H1 (cell line): Measurements from ENCODE around the gene REM2. TPM values are rescaled to one million over a fixed set of nuclear protein-coding genes. Genes with fewer than 3 reads are reported as not detected.
"Not testable (repeated sequence)": the region's sequence is repeated elsewhere in the genome, so short reads cannot be mapped to it uniquely, and the experiment has no call there.

ENCODE experiments used
- CTCF ChIA-PET: fragments of 300-600 bp; sonication (Branson Sonifier 250); formaldehyde crosslinking; loops from one replicate; lab custom pipeline; 2021; ENCODE audit not compliant: partially characterized antibody; lab: Charles Lee
- POLR2A ChIA-PET: fragments of 300-600 bp; sonication (Branson Sonifier 250); formaldehyde crosslinking; loops from one replicate; lab custom pipeline; 2021; ENCODE audit warnings: inconsistent platforms; ENCODE audit not compliant: partially characterized antibody; lab: Charles Lee
- DNase-seq, 2 experiments: peaks; one replicate each; pipeline versions ENCODE4 v3.0.0 to v3.0.0-alpha.2; 2010 to 2022; ENCODE audit warnings: low spot score in 2 of 2, low read depth in 1 of 2, mixed read lengths in 1 of 2
- FAIRE-seq: peaks from 2 replicates; lab custom pipeline; 2011; peaks lifted over from hg19 to GRCh38; lab: Jason Lieb, UNC
- H2AFZ ChIP-seq: 2 replicates; pipeline ENCODE4 v1.8.1; 2012; ENCODE audit warnings: low read length, inconsistent platforms
- H2AK5ac ChIP-seq: 2 replicates; pipeline ENCODE4 v1.6.1; 2013; ENCODE audit warnings: low read depth, low read length
- H2BK120ac ChIP-seq: replicated peaks from 2 replicates; pipeline ENCODE3; 2013; ENCODE audit warnings: low read depth, low read length, inconsistent platforms
- H2BK12ac ChIP-seq: 2 replicates; pipeline ENCODE4 v1.6.1; 2013; ENCODE audit warnings: low read depth, low read length
- H2BK15ac ChIP-seq: 2 replicates; pipeline ENCODE4 v1.6.1; 2013; ENCODE audit warnings: low read length
- H2BK20ac ChIP-seq: 2 replicates; pipeline ENCODE4 v1.6.1; 2013; ENCODE audit warnings: low read length
- H2BK5ac ChIP-seq: 2 replicates; pipeline ENCODE4 v1.6.1; 2013; ENCODE audit warnings: low read depth, low read length
- H3K14ac ChIP-seq: 2 replicates; pipeline ENCODE4 v1.6.1; 2013; ENCODE audit warnings: inconsistent platforms; ENCODE audit not compliant: insufficient read length
- H3K18ac ChIP-seq: 2 replicates; pipeline ENCODE4 v1.6.1; 2013; ENCODE audit warnings: low read length; ENCODE audit errors: extremely low read depth
- H3K23ac ChIP-seq: 2 replicates; pipeline ENCODE4 v1.6.1; 2013; ENCODE audit warnings: inconsistent platforms; ENCODE audit not compliant: insufficient read length
- H3K23me2 ChIP-seq: 2 replicates; pipeline ENCODE4 v1.6.1; 2013; ENCODE audit warnings: low read depth, low read length
- H3K27ac ChIP-seq: 2 replicates; pipeline ENCODE4 v1.6.1; 2011; ENCODE audit warnings: low read depth, low read length, inconsistent platforms
- H3K27me3 ChIP-seq, 4 experiments: replicated peaks in 1 of 4; 1 replicate in 1 of 4; 2 replicates in 3 of 4; pipeline versions ENCODE4 v1.6.1 to v1.8.1; 2011 to 2013; ENCODE audit warnings: low read length in 3 of 4, mild to moderate bottlenecking in 3 of 4, inconsistent platforms in 2 of 4, mixed read lengths in 2 of 4, moderate library complexity in 1 of 4; ENCODE audit not compliant: control insufficient read depth in 3 of 4, insufficient read depth in 3 of 4; ENCODE audit errors: extremely low read depth in 1 of 4
- H3K36me3 ChIP-seq, 4 experiments: 2 replicates each; pipeline versions ENCODE4 v1.6.1 to v1.8.1; 2011 to 2013; ENCODE audit warnings: mild to moderate bottlenecking in 4 of 4, low read length in 3 of 4, moderate library complexity in 2 of 4, control low read depth in 1 of 4, inconsistent platforms in 1 of 4; ENCODE audit not compliant: insufficient read depth in 4 of 4, control insufficient read depth in 2 of 4
- H3K4ac ChIP-seq: replicated peaks from 2 replicates; pipeline ENCODE3; 2013; ENCODE audit warnings: low read length, low read depth, mixed read lengths, inconsistent platforms; ENCODE audit not compliant: insufficient read length
- H3K4me1 ChIP-seq, 4 experiments: replicated peaks in 1 of 4; 1 replicate in 1 of 4; 2 replicates in 3 of 4; pipeline versions ENCODE4 v1.6.1 to v1.8.1; 2011 to 2013; ENCODE audit warnings: low read length in 3 of 4, inconsistent platforms in 2 of 4, mixed read lengths in 1 of 4; ENCODE audit not compliant: insufficient read depth in 4 of 4, control insufficient read depth in 3 of 4
- H3K4me2 ChIP-seq, 2 experiments: 2 replicates each; pipeline versions ENCODE4 v1.6.1 to v1.8.1; 2011 to 2013; ENCODE audit warnings: low read depth in 2 of 2, low read length in 2 of 2, control low read depth in 1 of 2, inconsistent platforms in 1 of 2, mild to moderate bottlenecking in 1 of 2; ENCODE audit not compliant: insufficient read depth in 1 of 2
- H3K4me3 ChIP-seq, 4 experiments: fragments of 200-600, 300-600 bp in 1 of 4; sonication (generic), shearing (Covaris generic), sonication (Bioruptor Twin) in 1 of 4; 2 replicates each; pipeline versions ENCODE4 v1.5.1 to v1.8.1; 2011 to 2016; ENCODE audit warnings: low read length in 4 of 4, low read depth in 3 of 4, control low read depth in 2 of 4, inconsistent platforms in 2 of 4, mild to moderate bottlenecking in 2 of 4, mixed read lengths in 1 of 4, moderate library complexity in 1 of 4; ENCODE audit not compliant: insufficient read depth in 2 of 4; ENCODE audit errors: extremely low read depth in 1 of 4
- H3K56ac ChIP-seq: replicated peaks from 2 replicates; pipeline ENCODE3; 2013; ENCODE audit warnings: low read depth, mild to moderate bottlenecking, mixed read lengths, low read length, inconsistent platforms; ENCODE audit not compliant: insufficient read length
- H3K79me1 ChIP-seq: 2 replicates; pipeline ENCODE4 v1.6.1; 2013; ENCODE audit warnings: low read depth, low read length, control low read depth
- H3K79me2 ChIP-seq, 2 experiments: 2 replicates each; pipeline versions ENCODE4 v1.6.1 to v1.8.1; 2012 to 2013; ENCODE audit warnings: low read length in 2 of 2, mild to moderate bottlenecking in 2 of 2, inconsistent platforms in 1 of 2; ENCODE audit not compliant: insufficient read depth in 2 of 2, control insufficient read depth in 1 of 2
- H3K9ac ChIP-seq, 4 experiments: replicated peaks in 1 of 4; 1 replicate in 1 of 4; 2 replicates in 3 of 4; pipeline versions ENCODE4 v1.6.1 to v1.8.1; 2011 to 2013; ENCODE audit warnings: low read depth in 3 of 4, low read length in 3 of 4, control low read depth in 2 of 4, mild to moderate bottlenecking in 2 of 4, moderate library complexity in 2 of 4, inconsistent platforms in 1 of 4; ENCODE audit errors: extremely low read depth in 1 of 4
- H3K9me3 ChIP-seq, 2 experiments: 2 replicates each; pipeline versions ENCODE4 v1.6.1 to v1.8.1; 2012 to 2013; ENCODE audit warnings: mild to moderate bottlenecking in 2 of 2, moderate library complexity in 2 of 2, control low read depth in 1 of 2, inconsistent platforms in 1 of 2, low read depth in 1 of 2, low read length in 1 of 2, mixed read lengths in 1 of 2; ENCODE audit not compliant: insufficient read depth in 2 of 2
- H4K20me1 ChIP-seq, 2 experiments: replicated peaks in 1 of 2; 2 replicates each; pipeline versions ENCODE3 to v1.8.1; 2011 to 2013; ENCODE audit warnings: inconsistent platforms in 2 of 2, low read length in 2 of 2, mild to moderate bottlenecking in 1 of 2; ENCODE audit not compliant: insufficient read depth in 2 of 2, control insufficient read depth in 1 of 2
- H4K5ac ChIP-seq: 2 replicates; pipeline ENCODE4 v1.6.1; 2013; ENCODE audit warnings: low read length, low read depth, mixed read lengths, inconsistent platforms; ENCODE audit not compliant: insufficient read length
- H4K8ac ChIP-seq: 2 replicates; pipeline ENCODE4 v1.8.0; 2013; ENCODE audit warnings: mild to moderate bottlenecking, moderate library complexity, low read length, inconsistent platforms; ENCODE audit not compliant: insufficient read depth; ENCODE audit errors: extremely low read depth
- H4K91ac ChIP-seq: replicated peaks from 2 replicates; pipeline ENCODE3; 2013; ENCODE audit warnings: low read length, mixed read lengths, inconsistent platforms; ENCODE audit not compliant: insufficient read length
- WGBS, 2 experiments: shearing (Covaris generic) in 1 of 2; methylation state at CpG; one replicate each; pipeline versions ENCODE4 v1.1.6 to v1.1.7; 2013 to 2015; ENCODE audit warnings: low lambda C conversion rate in 2 of 2, mixed read lengths in 2 of 2, inconsistent platforms in 1 of 2, low coverage in 1 of 2, missing lambda C conversion rate in 1 of 2; ENCODE audit not compliant: insufficient replicate concordance in 2 of 2, insufficient coverage in 1 of 2, insufficient read length in 1 of 2; ENCODE audit errors: extremely low coverage in 1 of 2, missing lambda C conversion rate in 1 of 2; 5-methylcytosine and 5-hydroxymethylcytosine counted together
- polyA plus RNA-seq, 7 experiments: library from polyadenylated mRNA; depleted of rRNA in 3 of 7; stranded (reverse) in 5 of 7; unstranded in 2 of 7; fragments of >200 nt in 5 of 7; fragments of 200-250 nt in 2 of 7; gene quantifications; 1 replicate in 5 of 7; 2 replicates in 1 of 7; 4 replicates in 1 of 7; pipeline versions ENCODE4 v1.2.1 to v1.2.3, GENCODE V29; 2011 to 2013; ENCODE audit warnings: missing spikeins in 2 of 7, mixed read lengths in 2 of 7
- total RNA-seq: library from RNA; stranded (reverse); fragmentation: NEBNext Ultra II Directional; extraction: Animal tissue kit (Norgen Biotek cat#: 25700); gene quantifications from 2 replicates; pipeline ENCODE4 v1.2.1, GENCODE V29; 2021

Gene REM2
- total and polyA plus RNA-seq, 2 of the 8 experiments (the other 6 are each of a cell fraction or from before 2014, with no cell fraction given), result 1.00 to 1.1 TPM

DNA sequence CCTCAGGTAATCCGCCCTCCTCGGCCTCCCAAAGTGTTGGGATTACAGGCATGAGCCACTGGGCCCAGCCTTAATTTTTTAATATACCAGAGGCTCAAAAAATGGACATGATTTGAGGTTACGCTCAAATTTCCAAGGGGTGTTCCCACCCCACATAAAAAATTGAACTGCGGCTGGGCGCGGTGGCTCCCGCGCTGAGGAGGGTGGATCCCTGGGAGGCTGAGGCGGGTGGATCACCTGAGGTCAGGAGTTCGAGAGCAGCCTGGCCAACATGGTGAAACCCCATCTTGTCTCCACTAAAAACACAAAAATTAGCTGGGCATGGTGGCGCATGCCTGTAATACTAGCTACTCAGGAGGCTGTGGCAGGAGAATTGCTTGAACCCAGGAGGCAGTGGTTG lies 28.7 kb upstream of the REM2 start:
- not testable (repeated sequence) for H3K23me2 ChIP-seq, H3K23ac ChIP-seq, H3K9ac ChIP-seq, H3K4me2 ChIP-seq, DNase-seq, FAIRE-seq, H3K27ac ChIP-seq, H4K91ac ChIP-seq, H2BK15ac ChIP-seq, H3K36me3 ChIP-seq, H4K8ac ChIP-seq, H2AK5ac ChIP-seq, H3K79me2 ChIP-seq, H3K27me3 ChIP-seq, H2BK20ac ChIP-seq, H3K79me1 ChIP-seq, H3K18ac ChIP-seq, H2BK120ac ChIP-seq, H3K4me3 ChIP-seq, H3K4ac ChIP-seq, H2BK5ac ChIP-seq, H3K4me1 ChIP-seq, H3K56ac ChIP-seq, H2AFZ ChIP-seq, H4K5ac ChIP-seq, H3K14ac ChIP-seq, H2BK12ac ChIP-seq, H4K20me1 ChIP-seq, H3K9me3 ChIP-seq
- 97% methylated on average over 11 of the region's 11 CpGs; no CpG with 5 or more reads in 1 of the 2 experiments for WGBS, 2 experiments
- ChIA-PET CTCF (interaction anchor here (1.1 to 56.0 kb wide), 21 partner anchors 10 to 297 kb away, joined by 3 to 1562 read pairs (median 12); partner anchors contain the start of genes LRP10, MMP14, MRPL52 and OXA1L), POLR2A (interaction anchor here (1.1 to 13.9 kb wide), 3 partner anchors 16 to 32 kb away, joined by 3 to 203 read pairs (median 85); partner anchors contain the start of genes MMP14 and MRPL52)
